Fibroblast of pulmonary artery (primary cell): Measurements from ENCODE around the gene CBX7.

ENCODE experiments used
- DNase-seq: peaks from one replicate; pipeline ENCODE4 v3.0.0-alpha.2; 2010; ENCODE audit warnings: low read depth
- H3K4me3 ChIP-seq: replicated peaks from 2 replicates; pipeline ENCODE4 v1.5.1; 2011; ENCODE audit warnings: low read depth, mild to moderate bottlenecking, control low read depth, low read length, moderate library complexity
- CTCF ChIP-seq: IDR thresholded peaks from 2 replicates; pipeline ENCODE4 v1.5.1; 2011; ENCODE audit warnings: mild to moderate bottlenecking, control low read depth, low read length, inconsistent platforms; ENCODE audit errors: missing control alignments

CBX7 gene

GRCh38 chr22:39091126-39092081 is 61.1 kb downstream of the CBX7 start:
- H3K4me3 ChIP-seq: no peak overlapping the region
- no peak for DNase-seq
- TF ChIP-seq CTCF: no peak

DNA sequence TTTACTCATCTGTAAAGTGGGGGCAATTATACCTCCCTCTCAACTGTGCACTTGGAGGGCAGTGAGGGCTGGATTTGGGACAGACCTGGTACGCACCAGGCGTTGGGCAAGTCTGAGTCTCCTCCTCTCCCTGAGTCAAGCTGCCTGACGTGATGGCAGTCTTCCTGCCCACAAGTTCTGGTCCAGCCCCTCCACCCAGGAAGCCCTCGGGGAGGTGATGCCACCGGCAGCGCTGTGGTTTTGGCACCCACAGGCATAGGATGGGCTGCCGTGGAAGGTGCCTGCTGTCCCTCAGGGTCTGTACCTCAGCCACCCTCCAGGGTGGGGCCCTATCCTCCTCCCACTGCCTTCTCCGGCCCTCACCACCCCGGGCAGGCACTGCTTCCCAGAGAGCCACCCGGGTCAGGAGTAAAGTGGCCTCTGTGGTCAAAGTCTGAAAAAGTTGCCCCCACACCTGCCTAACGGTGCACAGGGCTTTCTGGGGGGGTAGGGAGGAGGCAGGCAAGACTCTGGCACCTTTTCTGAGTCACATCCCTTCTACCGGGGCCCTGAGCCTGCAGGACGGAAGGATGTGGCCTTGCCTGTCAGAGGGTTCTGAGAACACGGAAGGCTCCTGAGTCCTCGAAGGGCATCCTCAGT is 61.9 kb downstream of the CBX7 start:
- no peak overlapping the region for H3K4me3 ChIP-seq
- no peak for TF ChIP-seq CTCF
- DNase-seq: no peak

DNA sequence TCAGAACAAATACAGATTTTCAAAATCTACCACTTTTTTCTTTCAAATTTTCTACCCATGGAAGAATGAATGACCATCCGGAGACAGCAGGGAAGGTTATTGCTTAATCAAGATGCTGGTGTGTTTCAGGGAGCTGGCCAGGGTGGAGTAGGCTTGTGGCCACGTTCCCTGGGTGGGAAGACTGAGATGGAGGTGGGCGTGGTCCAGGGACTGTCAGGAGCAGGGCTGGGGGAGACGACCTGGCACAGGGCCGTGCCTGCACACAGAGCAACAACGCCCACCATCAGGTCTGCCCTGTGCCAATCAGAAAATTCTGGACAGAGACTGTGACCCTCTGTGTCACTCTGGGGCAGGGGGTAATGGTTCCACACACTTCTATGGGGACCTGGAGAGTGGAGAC is 62.6 kb downstream of the CBX7 start:
- no peak for DNase-seq
- TF ChIP-seq CTCF: no peak
- H3K4me3 ChIP-seq: no peak overlapping the region

DNA sequence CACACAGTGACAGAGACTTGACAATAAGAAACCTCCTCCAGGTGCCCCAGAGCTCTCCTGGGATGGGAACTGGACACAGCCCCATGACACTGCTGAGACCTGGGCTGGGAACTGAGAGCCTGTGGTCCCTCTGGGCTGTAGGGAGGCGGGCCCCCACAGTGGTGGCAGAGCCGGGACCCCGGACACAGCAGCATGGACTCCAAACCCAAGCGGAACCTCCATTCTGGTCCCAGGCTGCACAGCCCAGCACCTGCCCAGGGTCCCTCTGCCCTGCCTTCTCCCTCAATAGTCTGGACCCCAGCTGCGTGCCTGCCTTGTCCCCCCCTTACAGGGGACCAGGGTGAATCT is 63.8 kb downstream of the CBX7 start:
- H3K4me3 ChIP-seq: no peak overlapping the region
- TF ChIP-seq CTCF: no peak
- no peak for DNase-seq

GRCh38 chr22:39087881-39088684 is 64.4 kb downstream of the CBX7 start:
- TF ChIP-seq CTCF: no peak
- no peak overlapping the region for H3K4me3 ChIP-seq
- no peak for DNase-seq

DNA sequence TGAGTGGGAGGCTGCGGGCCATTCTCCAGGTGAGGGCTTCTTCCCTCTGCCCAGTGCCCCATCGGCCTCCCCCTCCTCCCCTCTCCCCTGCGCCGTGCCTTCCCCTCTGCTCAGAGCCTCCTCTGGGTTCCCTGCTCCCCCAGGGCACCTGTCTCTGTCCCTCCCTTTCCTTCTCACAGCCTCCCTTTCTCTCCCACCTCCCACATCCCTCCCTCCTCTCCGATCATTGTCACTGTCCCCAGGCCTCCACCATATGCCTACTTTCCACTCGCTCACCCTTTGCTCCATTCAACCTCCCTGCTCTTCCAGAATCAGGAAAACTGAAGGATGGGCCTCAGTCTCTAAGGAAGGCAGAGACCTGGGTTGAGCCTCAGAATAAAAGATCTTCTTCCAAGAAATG is 65.4 kb downstream of the CBX7 start:
- no peak for TF ChIP-seq CTCF
- DNase-seq: no peak

More for the DNA sequence above, 65.4 kb downstream of the CBX7 start:
- H3K4me3 ChIP-seq: no peak overlapping the region
